GM12864 (cell line): ENCODE measurements around the gene HIP1R.
"Not testable (repeated sequence)": the region's sequence is repeated elsewhere in the genome, so short reads cannot be mapped to it uniquely, and the experiment has no call there.

Experiments
- DNase-seq: peaks from one replicate; pipeline ENCODE4 v3.0.0-alpha.2; 2011; ENCODE audit warnings: low read depth
- H3K4me3 ChIP-seq: 2 replicates; pipeline ENCODE4 v1.5.1; 2011; ENCODE audit warnings: mild to moderate bottlenecking, low read depth, low read length, control low read depth
- TF ChIP-seq, protein P1 (sequence below): IDR thresholded peaks from 2 replicates; pipeline ENCODE4 v1.5.1; 2011; ENCODE audit warnings: low read depth, mild to moderate bottlenecking, moderate library complexity, low read length, control low read depth, inconsistent platforms; ENCODE audit errors: missing control alignments

The HIP1R gene

DNA sequence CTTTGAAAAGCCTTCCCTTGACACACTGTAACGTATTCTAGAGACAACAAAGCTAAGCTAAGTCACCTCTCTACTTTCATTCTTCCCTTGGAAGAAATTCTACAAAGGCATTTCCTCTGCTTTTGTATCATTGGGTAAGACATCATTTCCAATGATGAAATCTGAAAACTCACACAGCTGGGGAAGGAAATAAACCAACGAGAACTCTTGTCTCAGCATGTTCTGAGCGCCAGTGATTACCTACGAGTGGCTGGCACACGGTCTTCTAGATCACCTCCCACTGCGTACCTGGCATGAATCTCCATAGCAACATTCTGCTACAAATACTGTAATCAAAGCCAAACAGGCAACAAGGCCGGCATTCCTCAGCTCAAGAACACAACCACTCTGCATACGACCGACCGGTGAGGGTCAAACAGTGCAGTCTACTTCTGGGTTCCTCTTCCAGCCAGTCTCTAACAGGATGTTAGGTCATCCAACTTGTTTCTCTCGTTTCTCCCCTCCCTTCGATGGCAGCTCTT, 53.0 kb downstream of the HIP1R start:
- TF ChIP-seq, protein P1, sequence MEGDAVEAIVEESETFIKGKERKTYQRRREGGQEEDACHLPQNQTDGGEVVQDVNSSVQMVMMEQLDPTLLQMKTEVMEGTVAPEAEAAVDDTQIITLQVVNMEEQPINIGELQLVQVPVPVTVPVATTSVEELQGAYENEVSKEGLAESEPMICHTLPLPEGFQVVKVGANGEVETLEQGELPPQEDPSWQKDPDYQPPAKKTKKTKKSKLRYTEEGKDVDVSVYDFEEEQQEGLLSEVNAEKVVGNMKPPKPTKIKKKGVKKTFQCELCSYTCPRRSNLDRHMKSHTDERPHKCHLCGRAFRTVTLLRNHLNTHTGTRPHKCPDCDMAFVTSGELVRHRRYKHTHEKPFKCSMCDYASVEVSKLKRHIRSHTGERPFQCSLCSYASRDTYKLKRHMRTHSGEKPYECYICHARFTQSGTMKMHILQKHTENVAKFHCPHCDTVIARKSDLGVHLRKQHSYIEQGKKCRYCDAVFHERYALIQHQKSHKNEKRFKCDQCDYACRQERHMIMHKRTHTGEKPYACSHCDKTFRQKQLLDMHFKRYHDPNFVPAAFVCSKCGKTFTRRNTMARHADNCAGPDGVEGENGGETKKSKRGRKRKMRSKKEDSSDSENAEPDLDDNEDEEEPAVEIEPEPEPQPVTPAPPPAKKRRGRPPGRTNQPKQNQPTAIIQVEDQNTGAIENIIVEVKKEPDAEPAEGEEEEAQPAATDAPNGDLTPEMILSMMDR = no peak
- DNase-seq = no peak
- H3K4me3 ChIP-seq = peak overlapping the region; percentile 2; the same call in 1 of the 2 replicates

DNA sequence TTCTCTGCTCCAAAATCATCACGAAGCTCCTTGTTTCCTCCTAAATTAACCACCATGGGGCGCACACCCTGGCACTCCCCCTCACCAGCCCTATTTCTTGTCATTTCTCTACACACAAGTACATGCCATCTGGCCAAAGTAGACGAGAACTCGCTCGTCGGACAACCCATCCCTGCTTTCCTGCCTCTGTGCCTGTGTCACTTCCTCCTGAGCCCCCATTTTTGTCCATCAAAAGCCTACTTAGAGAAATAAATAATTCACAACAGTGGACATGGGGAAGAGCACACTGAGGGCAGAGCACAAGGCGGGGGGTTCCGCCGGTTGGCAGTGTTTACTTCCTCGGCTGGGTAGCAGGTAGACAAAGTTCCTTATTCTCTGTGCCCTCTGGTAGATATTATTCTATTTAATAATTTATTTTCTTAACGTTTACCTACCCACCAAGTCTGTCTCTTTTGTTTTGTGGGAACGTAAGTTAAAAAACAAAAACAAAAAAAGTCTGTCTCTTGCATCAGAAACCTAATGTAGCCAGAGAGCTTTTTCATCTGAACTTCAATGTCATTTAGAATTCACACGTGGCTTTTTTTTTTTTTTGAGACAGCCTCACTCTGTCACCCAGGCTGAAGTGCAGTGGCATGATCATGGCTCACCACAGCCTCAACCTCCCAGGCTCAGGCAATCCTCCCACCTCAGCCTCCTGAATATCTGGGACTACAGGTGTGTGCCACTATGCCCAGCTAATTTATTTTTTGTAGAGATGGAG, 54.7 kb downstream of the HIP1R start:
- no peak for DNase-seq
- TF ChIP-seq, protein P1 = no peak
- no peak overlapping the region for H3K4me3 ChIP-seq

DNA sequence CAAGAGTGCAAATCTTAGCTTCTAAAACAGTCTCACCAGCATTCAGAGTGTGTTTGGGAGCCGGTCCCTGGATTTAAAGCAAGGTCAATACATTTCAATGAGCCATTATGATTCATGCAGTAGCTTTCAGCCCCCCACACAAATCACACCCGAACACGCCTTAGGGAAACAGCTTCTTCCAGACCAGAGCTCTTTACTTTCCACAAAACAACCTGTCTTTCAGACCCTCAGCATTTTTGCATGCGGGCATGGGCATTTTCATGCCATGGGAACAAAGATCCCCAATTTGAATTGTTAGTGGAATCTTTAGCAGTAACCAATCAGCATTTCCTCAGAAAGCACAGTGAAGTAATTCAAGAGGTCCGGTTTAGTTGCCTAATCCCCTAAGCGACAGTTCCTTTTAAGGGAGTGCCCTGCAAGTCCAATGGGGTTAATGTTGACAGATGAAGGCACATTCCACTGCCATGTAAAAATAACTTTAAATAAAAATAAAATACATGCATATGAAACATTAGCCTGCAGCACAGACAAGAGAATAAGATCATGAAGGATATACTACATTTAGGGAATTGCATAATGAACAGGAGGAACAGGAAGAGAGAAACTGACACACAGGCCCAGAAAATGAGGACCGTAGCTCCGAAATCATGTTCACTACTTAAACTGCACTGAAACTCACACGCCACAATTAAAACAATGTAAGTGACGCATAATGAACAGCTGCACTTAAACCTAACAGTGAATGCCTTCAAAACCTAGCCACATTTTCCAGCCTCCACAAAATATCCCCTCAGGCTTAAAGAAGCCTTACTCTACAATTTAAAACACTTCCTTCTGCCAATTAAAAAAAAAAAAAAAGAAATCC, 56.6 kb downstream of the HIP1R start:
- DNase-seq = no peak
- no peak overlapping the region for H3K4me3 ChIP-seq

DNA sequence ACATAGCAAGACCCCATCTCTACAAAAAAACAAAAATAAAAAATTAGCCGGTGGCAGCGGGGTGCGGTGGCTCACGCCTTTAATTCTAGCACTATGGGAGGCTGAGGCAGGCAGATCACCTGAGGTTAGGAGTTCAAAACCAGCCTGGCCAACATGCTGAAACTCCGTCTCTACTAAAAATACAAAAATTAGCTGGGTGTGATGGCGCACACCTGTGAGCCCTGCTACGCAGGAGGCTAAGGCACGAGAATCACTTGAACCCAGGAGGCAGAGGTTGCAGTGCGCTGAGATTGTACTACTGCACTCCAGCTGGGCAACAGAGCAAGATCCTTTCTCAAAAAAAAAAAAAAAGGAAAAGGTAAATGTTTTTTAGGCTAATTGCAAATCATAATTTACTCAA, 57.5 kb downstream of the HIP1R start:
- H3K4me3 ChIP-seq, DNase-seq: not testable (repeated sequence)

More for the DNA sequence above, 56.6 kb downstream of the HIP1R start:
- TF ChIP-seq, protein P1 = no peak

DNA sequence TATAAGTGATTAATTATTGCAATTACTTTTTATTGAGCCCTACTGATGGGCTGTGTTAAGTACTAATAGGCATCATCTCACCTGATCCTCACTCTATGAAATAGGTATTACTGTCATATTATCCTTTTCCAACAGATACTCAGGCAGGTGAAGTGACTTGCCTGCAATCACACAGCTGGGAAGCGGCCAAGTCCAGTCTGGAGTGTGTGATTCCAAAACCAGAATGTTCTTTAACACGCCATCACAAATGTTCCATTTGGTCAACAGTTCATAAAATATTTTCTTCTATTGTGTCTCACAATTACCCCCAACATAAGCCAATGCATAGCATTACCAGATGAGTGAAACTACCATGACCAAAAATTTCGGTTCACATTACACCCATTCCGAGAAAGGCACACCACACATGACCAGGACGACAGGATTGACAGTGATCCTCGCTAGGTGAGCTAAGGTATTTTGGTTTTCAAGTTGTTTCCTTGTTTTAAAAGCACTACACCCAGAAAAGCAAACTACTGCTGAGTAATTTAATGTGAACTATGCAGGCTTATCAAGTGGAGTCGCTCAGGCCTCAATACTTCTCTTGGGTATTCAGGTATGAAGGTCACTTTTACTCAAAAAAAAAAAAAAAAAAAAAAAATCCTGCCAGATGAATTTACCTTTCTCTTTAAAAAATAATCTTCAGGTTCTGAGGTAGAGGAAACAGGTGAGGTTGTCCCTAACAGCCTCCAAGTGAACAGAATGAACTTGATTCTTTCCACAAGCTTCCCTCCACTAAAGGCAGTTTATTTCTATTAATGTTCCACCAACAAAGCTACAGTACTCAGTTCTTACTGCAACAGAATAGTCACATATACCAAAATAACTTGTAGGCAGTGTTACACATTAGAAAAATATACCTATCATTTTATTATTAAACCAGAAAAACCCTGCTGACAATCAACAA, 58.2 kb downstream of the HIP1R start:
- TF ChIP-seq, protein P1 = no peak
- DNase-seq = no peak
- no peak overlapping the region for H3K4me3 ChIP-seq

DNA sequence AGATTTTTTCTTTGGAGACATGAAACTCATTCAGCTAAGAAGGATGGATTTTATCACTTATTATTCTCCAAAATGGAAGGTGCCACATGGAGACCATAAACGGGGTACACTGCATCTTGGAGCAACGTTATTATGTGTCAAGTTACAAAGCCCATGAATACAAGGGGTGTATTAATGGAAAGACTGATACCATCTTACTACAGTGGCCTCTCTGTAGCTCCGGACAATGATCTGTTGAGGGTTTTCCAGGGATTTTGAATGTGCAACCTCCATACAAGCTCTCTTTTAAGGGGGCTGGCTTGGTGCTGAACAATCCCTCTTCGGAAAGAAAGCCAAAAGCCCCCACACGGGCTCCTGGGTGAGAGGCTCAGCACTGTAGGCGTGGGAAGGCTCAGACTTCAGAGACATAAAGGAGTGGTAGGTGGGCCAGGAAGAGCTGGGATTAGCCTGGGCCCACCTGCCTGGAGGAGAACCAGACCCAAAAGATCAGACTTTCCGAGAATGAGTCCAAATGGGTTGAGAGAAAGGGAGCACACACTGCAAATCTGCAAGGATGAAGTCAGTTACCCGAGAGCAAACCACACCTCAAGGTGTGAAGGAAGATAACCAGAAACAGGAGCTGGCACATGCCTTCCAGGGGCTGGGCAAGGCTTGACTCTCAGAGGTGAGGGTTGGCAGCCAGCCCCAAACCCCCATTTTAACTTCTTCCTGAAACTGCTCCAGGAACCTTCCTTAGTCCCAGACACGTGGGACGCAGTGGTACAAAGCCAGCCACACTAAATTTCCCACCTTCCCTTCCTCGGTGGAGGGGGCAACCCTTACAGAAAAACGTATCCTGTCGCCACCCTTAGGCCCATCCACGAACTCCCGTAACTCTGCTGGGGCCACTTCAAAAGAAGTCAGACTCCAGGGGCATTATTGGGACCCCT, 59.2 kb downstream of the HIP1R start:
- H3K4me3 ChIP-seq = peak overlapping the region; percentile 54; the same call in 1 of the 2 replicates
- TF ChIP-seq, protein P1 = no peak
- DNase-seq = no peak
